Epithelial cell of esophagus (primary cell): Measurements from ENCODE around the gene SEPTIN11.

Experiments
- DNase-seq: peaks from one replicate; pipeline ENCODE4 v3.0.0; 2010; ENCODE audit warnings: low read depth
- H3K4me3 ChIP-seq: 2 replicates; pipeline ENCODE4 v1.5.1; 2011; ENCODE audit warnings: mild to moderate bottlenecking, low read length, control low read depth
- TF ChIP-seq, protein P1 (sequence below): IDR thresholded peaks from 2 replicates; pipeline ENCODE4 v1.5.1; 2011; ENCODE audit warnings: low read depth, mild to moderate bottlenecking, low read length, control low read depth, inconsistent platforms; ENCODE audit not compliant: insufficient read depth; ENCODE audit errors: missing control alignments

Gene SEPTIN11

DNA sequence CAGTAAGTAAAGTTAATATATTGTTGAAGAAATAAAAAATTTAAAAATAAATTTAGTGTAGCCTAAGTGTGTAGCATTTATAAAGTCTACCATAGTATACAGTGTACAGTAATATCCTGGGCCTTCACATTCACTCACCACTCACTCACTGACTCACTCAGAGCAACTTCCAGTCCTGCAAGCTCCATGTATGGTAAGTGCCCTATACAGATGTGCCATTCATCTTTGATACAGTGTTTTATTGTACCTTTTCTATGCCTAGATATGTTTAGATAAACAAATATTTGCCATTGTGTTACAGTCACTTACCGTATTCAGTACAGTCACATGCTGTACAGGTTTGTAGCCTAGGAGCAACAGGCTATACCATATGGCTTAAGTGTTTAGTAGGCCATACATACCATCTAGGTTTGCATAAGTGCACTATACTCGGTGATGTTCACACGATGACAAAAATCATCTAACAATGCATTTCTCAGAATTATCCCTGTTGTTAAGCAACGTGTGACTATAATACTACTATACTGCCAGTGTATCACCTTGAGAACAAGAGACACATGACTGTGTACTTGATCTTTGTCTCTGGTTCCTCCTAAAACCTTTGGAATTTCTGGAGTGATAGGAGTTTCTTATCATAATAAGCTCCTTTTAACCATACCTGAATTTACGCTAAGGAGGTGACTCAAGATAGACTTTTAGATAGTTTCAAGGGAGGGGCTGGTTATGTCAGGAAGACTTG, 25.8 kb upstream of the SEPTIN11 start:
- peak; percentile 61 for DNase-seq
- no peak overlapping the region for H3K4me3 ChIP-seq
- TF ChIP-seq, protein P1, sequence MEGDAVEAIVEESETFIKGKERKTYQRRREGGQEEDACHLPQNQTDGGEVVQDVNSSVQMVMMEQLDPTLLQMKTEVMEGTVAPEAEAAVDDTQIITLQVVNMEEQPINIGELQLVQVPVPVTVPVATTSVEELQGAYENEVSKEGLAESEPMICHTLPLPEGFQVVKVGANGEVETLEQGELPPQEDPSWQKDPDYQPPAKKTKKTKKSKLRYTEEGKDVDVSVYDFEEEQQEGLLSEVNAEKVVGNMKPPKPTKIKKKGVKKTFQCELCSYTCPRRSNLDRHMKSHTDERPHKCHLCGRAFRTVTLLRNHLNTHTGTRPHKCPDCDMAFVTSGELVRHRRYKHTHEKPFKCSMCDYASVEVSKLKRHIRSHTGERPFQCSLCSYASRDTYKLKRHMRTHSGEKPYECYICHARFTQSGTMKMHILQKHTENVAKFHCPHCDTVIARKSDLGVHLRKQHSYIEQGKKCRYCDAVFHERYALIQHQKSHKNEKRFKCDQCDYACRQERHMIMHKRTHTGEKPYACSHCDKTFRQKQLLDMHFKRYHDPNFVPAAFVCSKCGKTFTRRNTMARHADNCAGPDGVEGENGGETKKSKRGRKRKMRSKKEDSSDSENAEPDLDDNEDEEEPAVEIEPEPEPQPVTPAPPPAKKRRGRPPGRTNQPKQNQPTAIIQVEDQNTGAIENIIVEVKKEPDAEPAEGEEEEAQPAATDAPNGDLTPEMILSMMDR = no peak

DNA sequence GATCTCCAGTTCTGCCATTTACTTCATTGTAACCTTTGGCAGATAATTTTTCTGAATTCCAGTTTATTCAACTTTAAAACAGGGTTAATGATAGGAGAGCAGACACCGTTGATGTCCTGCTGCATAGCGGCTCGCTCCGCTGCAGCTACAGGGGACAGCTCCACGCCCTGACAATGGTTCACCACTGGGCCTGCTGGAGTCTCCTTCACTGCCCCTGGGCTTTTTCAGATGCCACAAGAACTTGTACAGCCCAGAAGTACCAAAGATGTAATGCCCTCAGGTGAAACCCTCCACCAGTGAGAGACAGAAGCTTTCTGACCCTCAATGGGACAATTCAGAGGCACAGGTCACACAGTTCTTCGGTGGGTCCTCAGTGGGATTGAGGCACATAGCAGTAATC, 22.7 kb upstream of the SEPTIN11 start:
- no peak overlapping the region for H3K4me3 ChIP-seq
- DNase-seq = no peak
- TF ChIP-seq, protein P1 = no peak

DNA sequence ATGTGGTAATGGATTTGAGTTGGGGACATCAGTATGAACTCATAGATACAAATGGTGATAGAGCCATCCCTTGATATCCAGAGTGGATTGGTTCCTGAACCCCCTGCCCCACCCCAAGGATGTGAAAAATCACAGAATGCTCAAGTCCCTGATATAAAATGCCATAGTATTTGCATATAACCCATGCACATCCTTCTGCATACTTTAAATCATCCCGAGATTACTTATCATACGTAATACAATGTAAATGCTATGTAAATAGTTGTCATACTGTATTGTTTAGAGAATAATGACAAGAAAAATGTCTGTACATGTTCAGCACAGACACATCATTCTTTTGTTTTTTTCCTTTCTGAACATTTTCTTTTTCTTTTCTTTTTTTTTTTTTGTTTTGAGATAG, 18.9 kb upstream of the SEPTIN11 start:
- peak; percentile 51 for DNase-seq
- TF ChIP-seq, protein P1 = no peak
- no peak overlapping the region for H3K4me3 ChIP-seq

DNA sequence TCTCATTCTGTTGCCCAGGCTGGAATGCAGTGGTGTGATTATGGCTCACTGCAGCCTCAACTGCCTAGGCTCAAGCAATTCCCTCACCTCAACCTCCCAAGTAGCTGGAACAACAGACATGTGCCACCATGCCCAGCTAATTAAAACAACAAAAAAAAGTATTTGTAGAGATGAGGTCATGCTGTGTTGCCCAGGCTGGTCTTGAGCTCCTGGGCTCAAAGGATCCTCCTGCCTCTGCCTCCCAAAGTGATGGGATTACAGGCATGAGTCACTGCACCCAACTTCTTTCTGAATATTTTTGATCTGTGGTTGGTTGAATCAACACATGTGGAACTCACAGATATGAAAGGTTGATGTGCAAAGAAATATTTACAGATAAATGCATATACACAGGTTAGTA, 18.5 kb upstream of the SEPTIN11 start:
- no peak overlapping the region for H3K4me3 ChIP-seq
- TF ChIP-seq, protein P1 = no peak
- peak; percentile 94 for DNase-seq

DNA sequence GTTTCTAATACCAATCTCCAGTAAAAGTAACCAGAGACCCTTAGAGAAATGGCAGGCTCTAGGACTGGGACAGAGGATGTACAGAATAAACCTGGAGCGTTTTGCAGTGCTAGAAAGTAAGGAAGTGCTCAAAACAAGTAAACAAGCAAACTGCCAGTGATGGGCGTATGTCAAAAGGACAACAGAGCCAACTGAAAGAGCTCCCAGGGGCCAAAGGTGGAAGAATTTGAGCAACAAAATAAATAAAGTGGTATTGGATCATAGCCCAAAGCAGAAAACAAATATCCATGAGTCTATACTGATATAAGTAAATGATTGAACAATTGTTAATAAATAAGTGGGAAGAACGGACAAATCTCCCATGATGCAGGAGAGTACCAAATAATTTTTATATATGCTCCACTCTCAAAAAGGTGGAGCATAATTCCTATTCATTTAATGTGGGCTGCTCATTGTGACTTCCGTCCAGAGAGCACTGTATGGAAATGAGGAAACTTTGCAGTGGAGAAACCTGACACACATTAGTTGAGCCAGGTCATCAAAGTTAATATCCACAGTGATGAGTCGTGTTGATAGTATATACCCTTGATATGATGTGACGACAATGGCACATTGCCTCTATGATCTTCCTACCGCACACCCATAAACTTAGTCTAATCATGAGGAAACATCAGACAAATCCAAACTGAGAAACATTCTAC, 17.8 kb upstream of the SEPTIN11 start:
- DNase-seq = no peak
- H3K4me3 ChIP-seq = no peak overlapping the region
- TF ChIP-seq, protein P1 = no peak

DNA sequence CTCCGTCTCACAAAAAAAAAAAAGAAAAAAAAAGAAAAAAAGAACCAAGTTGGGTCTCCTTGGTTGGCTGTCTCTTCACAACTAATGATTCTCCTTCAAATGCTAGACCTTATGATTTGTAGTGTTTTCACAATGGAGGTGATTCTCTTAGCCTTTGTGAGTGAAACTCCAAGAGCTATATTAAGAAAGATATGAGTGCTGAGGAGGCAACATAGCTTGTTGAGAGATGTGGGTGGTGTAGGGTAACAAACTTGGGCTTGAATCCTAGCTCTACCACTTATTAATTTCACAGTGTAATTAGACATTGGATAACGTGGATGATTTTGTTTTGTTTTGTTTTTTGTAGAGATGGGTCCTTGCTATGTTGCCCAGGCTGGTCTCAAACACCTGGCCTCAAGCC, 10.4 kb upstream of the SEPTIN11 start:
- TF ChIP-seq, protein P1 = no peak
- DNase-seq = no peak
- H3K4me3 ChIP-seq = no peak overlapping the region
